Mesendoderm (in vitro differentiated cells): Measurements from ENCODE around the gene LRRC26.

Experiments used
- DNase-seq: peaks from one replicate; pipeline ENCODE4 v3.0.0; 2013
- H2AK5ac ChIP-seq: 2 replicates; pipeline ENCODE4 v1.6.1; 2013; ENCODE audit warnings: low read length, inconsistent platforms
- H2BK120ac ChIP-seq: 2 replicates; pipeline ENCODE4 v1.6.1; 2013; ENCODE audit warnings: low read depth, mild to moderate bottlenecking, low read length, moderate library complexity, mixed read lengths
- H2BK15ac ChIP-seq: replicated peaks from 2 replicates; pipeline ENCODE4 v1.6.1; 2013; ENCODE audit warnings: low read depth, mild to moderate bottlenecking, moderate library complexity
- H2BK5ac ChIP-seq: 2 replicates; pipeline ENCODE4 v1.6.1; 2013; ENCODE audit warnings: low read length, inconsistent platforms
- H3K18ac ChIP-seq: 2 replicates; pipeline ENCODE4 v1.6.1; 2013; ENCODE audit warnings: mild to moderate bottlenecking, low read length, mixed read lengths
- H3K23ac ChIP-seq: one replicate; pipeline ENCODE4 v1.6.1; 2013; ENCODE audit warnings: low read length
- H3K27ac ChIP-seq: 2 replicates; pipeline ENCODE4 v1.5.1; 2013; ENCODE audit warnings: low read depth, mild to moderate bottlenecking, inconsistent platforms, low read length, moderate library complexity
- H3K27me3 ChIP-seq: 2 replicates; pipeline ENCODE4 v1.6.1; 2013; ENCODE audit warnings: low read length, control low read depth, mild to moderate bottlenecking, inconsistent platforms; ENCODE audit not compliant: insufficient read depth, poor library complexity
- H3K36me3 ChIP-seq: 2 replicates; pipeline ENCODE4 v1.6.1; 2013; ENCODE audit warnings: low read length, inconsistent platforms; ENCODE audit not compliant: control insufficient read depth, insufficient read depth
- H3K4ac ChIP-seq: one replicate; pipeline ENCODE4 v1.6.1; 2013; ENCODE audit warnings: low read depth, mild to moderate bottlenecking, low read length, moderate library complexity
- H3K4me1 ChIP-seq: 2 replicates; pipeline ENCODE4 v1.6.1; 2013; ENCODE audit warnings: low read depth, low read length, inconsistent platforms; ENCODE audit not compliant: control insufficient read depth
- H3K4me2 ChIP-seq: 2 replicates; pipeline ENCODE4 v1.6.1; 2013; ENCODE audit warnings: low read length
- H3K4me3 ChIP-seq: 2 replicates; pipeline ENCODE4 v1.5.1; 2013; ENCODE audit warnings: mild to moderate bottlenecking, low read length
- H3K56ac ChIP-seq: one replicate; pipeline ENCODE4 v1.6.1; 2013; ENCODE audit warnings: low read length
- H3K79me1 ChIP-seq: 2 replicates; pipeline ENCODE4 v1.6.1; 2013; ENCODE audit warnings: low read length, inconsistent platforms
- H3K79me2 ChIP-seq: 2 replicates; pipeline ENCODE4 v1.6.1; 2013; ENCODE audit warnings: mild to moderate bottlenecking, low read length; ENCODE audit not compliant: control insufficient read depth, insufficient read depth
- H3K9ac ChIP-seq: 2 replicates; pipeline ENCODE4 v1.6.1; 2013; ENCODE audit warnings: low read length, inconsistent platforms
- H4K5ac ChIP-seq: one replicate; pipeline ENCODE4 v1.6.1; 2013; ENCODE audit warnings: low read length
- H4K8ac ChIP-seq: one replicate; pipeline ENCODE4 v1.6.1; 2013; ENCODE audit warnings: low read depth, mild to moderate bottlenecking, control low read depth, low read length, moderate library complexity
- WGBS: extraction: QIAGEN DNeasy Blood & Tissue Kit; methylation state at CpG from one replicate; pipeline ENCODE4 v1.1.7; 2013; ENCODE audit warnings: low lambda C conversion rate, missing lambda C conversion rate; ENCODE audit not compliant: insufficient coverage; ENCODE audit errors: extremely low coverage; 5-methylcytosine and 5-hydroxymethylcytosine counted together

The LRRC26 gene

GRCh38 chr9:137194909-137195308 lies 25.1 kb upstream of the LRRC26 start:
- no peak overlapping the region for H4K8ac ChIP-seq
- peaks cover 8% of the 10 kb centered on the region for H3K79me1 ChIP-seq
- no peak overlapping the region for H2BK15ac ChIP-seq
- no peak overlapping the region for H3K4ac ChIP-seq
- H3K4me1 ChIP-seq = no peaks in the 10 kb centered on the region
- H3K56ac ChIP-seq = no peak overlapping the region
- no peak overlapping the region for H3K27ac ChIP-seq
- no peak overlapping the region for H3K9ac ChIP-seq
- peaks cover 2% of the 10 kb centered on the region for H3K79me2 ChIP-seq
- no peak overlapping the region for H2AK5ac ChIP-seq
- no peak overlapping the region for H3K23ac ChIP-seq
- DNase-seq = no peak
- no peaks in the 10 kb centered on the region for H3K27me3 ChIP-seq
- no peaks in the 10 kb centered on the region for H3K36me3 ChIP-seq
- no peak overlapping the region for H4K5ac ChIP-seq
- WGBS = no CpG with 5 or more reads among the region's 10 CpGs
- no peak overlapping the region for H3K4me2 ChIP-seq
- no peak overlapping the region for H3K18ac ChIP-seq
- no peak overlapping the region for H3K4me3 ChIP-seq
- no peak overlapping the region for H2BK120ac ChIP-seq
- no peak overlapping the region for H2BK5ac ChIP-seq

GRCh38 chr9:137194388-137194787 lies 24.5 kb upstream of the LRRC26 start:
- Histone ChIP-seq H3K4ac (no peak overlapping the region), H3K27me3 (no peaks in the 10 kb centered on the region), H3K79me1 (peaks cover 13% of the 10 kb centered on the region), H3K4me1 (peaks cover 2% of the 10 kb centered on the region), H3K79me2 (peaks cover 6% of the 10 kb centered on the region), H2BK15ac (no peak overlapping the region), H3K18ac (no peak overlapping the region), H3K23ac (no peak overlapping the region), H3K36me3 (no peaks in the 10 kb centered on the region), H3K9ac (no peak overlapping the region), H4K8ac (no peak overlapping the region), H2BK5ac (no peak overlapping the region), H3K4me2 (no peak overlapping the region), H2AK5ac (no peak overlapping the region), H3K27ac (no peak overlapping the region), H4K5ac (no peak overlapping the region), H3K56ac (no peak overlapping the region), H3K4me3 (no peak overlapping the region), H2BK120ac (no peak overlapping the region)
- no peak for DNase-seq
- no CpG with 5 or more reads among the region's 16 CpGs for WGBS

DNA sequence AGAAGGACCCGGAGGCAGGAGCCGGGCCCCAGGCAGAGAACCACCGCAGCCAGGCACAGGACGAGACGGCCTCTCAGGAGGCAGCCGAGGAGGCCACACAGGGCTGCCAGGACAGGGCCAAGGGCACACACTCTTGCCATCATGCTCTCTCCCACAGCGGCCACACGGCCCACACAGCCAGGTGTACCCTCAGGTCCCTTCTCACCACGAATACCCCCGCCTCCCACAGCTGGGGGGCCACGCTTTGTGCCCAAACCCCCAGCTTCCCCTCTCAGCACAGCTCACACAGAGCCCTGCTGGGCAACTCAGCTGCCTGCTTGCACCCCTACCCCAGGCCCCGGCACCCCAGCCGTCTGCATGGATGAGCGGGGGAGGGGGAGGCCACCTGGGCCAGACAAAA lies 23.9 kb upstream of the LRRC26 start:
- no peaks in the 10 kb centered on the region for H3K27me3 ChIP-seq
- no peak overlapping the region for H4K8ac ChIP-seq
- no peak overlapping the region for H3K56ac ChIP-seq
- H3K23ac ChIP-seq = no peak overlapping the region
- H3K18ac ChIP-seq = no peak overlapping the region
- H3K4me2 ChIP-seq = no peak overlapping the region
- H4K5ac ChIP-seq = no peak overlapping the region
- H3K4ac ChIP-seq = no peak overlapping the region
- H3K9ac ChIP-seq = no peak overlapping the region
- no peak overlapping the region for H3K4me3 ChIP-seq
- DNase-seq = no peak
- no peak overlapping the region for H2BK5ac ChIP-seq
- H3K79me1 ChIP-seq = peaks cover 15% of the 10 kb centered on the region
- peaks cover 3% of the 10 kb centered on the region for H3K4me1 ChIP-seq
- no peak overlapping the region for H2BK120ac ChIP-seq
- H3K27ac ChIP-seq = no peak overlapping the region
- H3K36me3 ChIP-seq = no peaks in the 10 kb centered on the region
- H2BK15ac ChIP-seq = no peak overlapping the region
- H2AK5ac ChIP-seq = no peak overlapping the region
- H3K79me2 ChIP-seq = peaks cover 4% of the 10 kb centered on the region
- no CpG with 5 or more reads among the region's 14 CpGs for WGBS

DNA sequence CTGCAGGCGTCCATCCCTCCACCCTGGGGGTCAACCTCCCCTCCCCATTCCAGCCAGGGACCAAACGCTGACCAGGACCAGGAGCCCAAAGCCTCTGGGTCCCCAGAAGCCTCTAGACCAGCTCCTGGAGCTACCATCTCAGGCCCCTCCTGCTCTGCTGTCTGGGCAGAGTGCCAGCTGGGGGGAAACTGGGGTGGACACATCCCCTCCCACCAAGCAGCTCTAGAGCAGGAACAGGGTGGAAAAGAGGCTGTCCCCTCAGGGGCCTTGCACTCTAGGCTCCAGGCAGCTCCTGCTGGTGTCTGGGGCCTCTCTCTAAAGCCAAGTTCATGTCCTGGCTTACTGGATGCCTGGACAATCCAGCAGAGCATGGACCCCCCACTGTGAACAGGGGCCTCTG lies 23.0 kb upstream of the LRRC26 start:
- H4K8ac ChIP-seq = no peak overlapping the region

DNA sequence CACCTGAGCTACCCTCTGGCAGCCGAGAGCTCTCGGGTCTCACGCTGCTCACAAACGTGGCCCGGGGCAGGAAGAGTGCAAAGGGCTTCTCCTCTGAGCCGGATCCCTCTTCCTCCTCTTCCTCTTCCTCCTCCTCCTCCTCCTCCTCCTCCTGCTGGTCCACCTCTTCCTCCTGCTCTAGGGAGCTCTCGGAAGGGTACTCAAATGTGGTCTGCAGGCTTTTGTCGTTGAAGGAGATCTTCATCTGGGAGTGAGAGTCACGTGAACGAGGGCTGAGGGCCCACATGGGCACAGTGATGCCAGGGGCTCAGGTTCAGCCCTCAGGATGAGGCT lies 22.6 kb upstream of the LRRC26 start:
- H3K27me3 ChIP-seq = no peaks in the 10 kb centered on the region
- no peak overlapping the region for H2BK15ac ChIP-seq
- H3K4ac ChIP-seq = no peak overlapping the region
- WGBS = no CpG with 5 or more reads among the region's 10 CpGs
- no peak overlapping the region for H3K4me3 ChIP-seq
- no peak overlapping the region for H3K23ac ChIP-seq
- H3K27ac ChIP-seq = no peak overlapping the region
- no peak overlapping the region for H4K8ac ChIP-seq
- no peak overlapping the region for H2AK5ac ChIP-seq
- no peak overlapping the region for H3K4me2 ChIP-seq
- H3K18ac ChIP-seq = no peak overlapping the region
- peaks cover 13% of the 10 kb centered on the region for H3K79me1 ChIP-seq
- no peak overlapping the region for H3K56ac ChIP-seq
- peaks cover 3% of the 10 kb centered on the region for H3K4me1 ChIP-seq
- no peak overlapping the region for H4K5ac ChIP-seq
- peaks cover 7% of the 10 kb centered on the region for H3K79me2 ChIP-seq
- no peak overlapping the region for H3K9ac ChIP-seq
- H2BK5ac ChIP-seq = no peak overlapping the region
- H3K36me3 ChIP-seq = no peaks in the 10 kb centered on the region
- no peak for DNase-seq
- H2BK120ac ChIP-seq = no peak overlapping the region

More for the DNA sequence above, 23.0 kb upstream of the LRRC26 start:
- H3K4ac ChIP-seq = no peak overlapping the region
- H3K4me2 ChIP-seq = no peak overlapping the region
- no peak overlapping the region for H2BK5ac ChIP-seq
- no peak overlapping the region for H3K56ac ChIP-seq
- no peak overlapping the region for H3K23ac ChIP-seq
- no peak overlapping the region for H2BK15ac ChIP-seq
- H3K9ac ChIP-seq = no peak overlapping the region
- no peak overlapping the region for H3K4me3 ChIP-seq
- no peaks in the 10 kb centered on the region for H3K27me3 ChIP-seq
- H2AK5ac ChIP-seq = no peak overlapping the region
- H2BK120ac ChIP-seq = no peak overlapping the region
- no CpG with 5 or more reads among the region's 2 CpGs for WGBS
- no peak overlapping the region for H3K18ac ChIP-seq
- H3K79me1 ChIP-seq = peaks cover 10% of the 10 kb centered on the region
- H3K36me3 ChIP-seq = no peaks in the 10 kb centered on the region
- H3K27ac ChIP-seq = no peak overlapping the region
- H3K4me1 ChIP-seq = peaks cover 3% of the 10 kb centered on the region
- H3K79me2 ChIP-seq = peaks cover 4% of the 10 kb centered on the region
- no peak for DNase-seq
- H4K5ac ChIP-seq = no peak overlapping the region

- no peak overlapping the region for H2AK5ac ChIP-seq
- H4K8ac ChIP-seq = no peak overlapping the region
- H3K4me2 ChIP-seq = no peak overlapping the region
- no peak overlapping the region for H3K18ac ChIP-seq
- H3K56ac ChIP-seq = no peak overlapping the region
- WGBS = no CpG with 5 or more reads among the region's 22 CpGs
- H3K9ac ChIP-seq = no peak overlapping the region
- H3K4ac ChIP-seq = no peak overlapping the region
- no peak overlapping the region for H3K4me3 ChIP-seq
- no peak overlapping the region for H2BK15ac ChIP-seq
- H3K27me3 ChIP-seq = no peaks in the 10 kb centered on the region
- H3K79me2 ChIP-seq = peaks cover 12% of the 10 kb centered on the region
- H3K23ac ChIP-seq = no peak overlapping the region
- peaks cover 3% of the 10 kb centered on the region for H3K4me1 ChIP-seq
- no peak overlapping the region for H4K5ac ChIP-seq
- H2BK120ac ChIP-seq = no peak overlapping the region
- no peak for DNase-seq
- H3K27ac ChIP-seq = no peak overlapping the region
- H2BK5ac ChIP-seq = no peak overlapping the region
- H3K79me1 ChIP-seq = peaks cover 18% of the 10 kb centered on the region
- no peaks in the 10 kb centered on the region for H3K36me3 ChIP-seq
These were observed 22.0 kb upstream of the LRRC26 start for GRCh38 chr9:137191691-137192447.
